Measurements from ENCODE around the gene PIAS1. TPM values are rescaled to one million over a fixed set of nuclear protein-coding genes. Genes with fewer than 3 reads are reported as not detected.

Gene PIAS1
- total RNA-seq, 1 experiment from 2014 or later = 70.7 TPM

DNA sequence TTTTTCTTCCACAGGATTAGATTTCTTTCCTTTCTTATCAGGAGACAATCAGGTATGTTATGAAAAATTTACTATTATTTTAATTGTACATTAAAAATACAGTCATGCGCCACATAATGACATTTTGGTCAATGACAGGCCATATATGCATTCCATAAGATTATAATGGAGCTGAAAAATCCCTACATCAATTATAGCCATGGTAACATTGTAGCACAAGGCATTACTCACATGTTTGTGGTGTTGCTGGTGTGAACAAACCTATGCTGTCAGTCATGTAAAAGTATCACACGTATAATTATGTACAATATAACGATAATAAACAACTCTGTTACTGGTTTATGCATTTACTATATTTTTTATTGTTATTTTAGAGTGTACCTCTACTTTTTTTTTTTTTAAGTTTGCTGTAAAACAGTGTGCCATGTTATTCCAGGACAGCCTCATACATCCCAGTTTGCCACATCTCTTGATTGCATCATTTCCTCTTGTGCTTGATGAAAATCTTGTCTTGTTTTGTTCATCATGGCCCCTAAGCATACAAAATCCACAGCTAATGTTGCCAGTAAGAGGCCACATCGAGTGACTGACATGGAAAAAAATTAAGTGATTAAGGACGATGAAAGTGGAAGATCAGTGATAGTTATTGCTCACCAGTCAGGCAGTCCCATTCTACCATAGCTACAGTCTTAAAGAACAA, 129.7 kb downstream of the PIAS1 start:
- no peak for DNase-seq
- no peaks in the 10 kb centered on the region for H3K4me1 ChIP-seq
- H3K9me3 ChIP-seq (replicated peaks) = no peaks in the 10 kb centered on the region
- H3K27ac ChIP-seq = no peak overlapping the region
- H3K36me3 ChIP-seq = peaks cover 78% of the 10 kb centered on the region
- H3K27me3 ChIP-seq = no peaks in the 10 kb centered on the region
- no peak overlapping the region for H3K4me3 ChIP-seq

DNA sequence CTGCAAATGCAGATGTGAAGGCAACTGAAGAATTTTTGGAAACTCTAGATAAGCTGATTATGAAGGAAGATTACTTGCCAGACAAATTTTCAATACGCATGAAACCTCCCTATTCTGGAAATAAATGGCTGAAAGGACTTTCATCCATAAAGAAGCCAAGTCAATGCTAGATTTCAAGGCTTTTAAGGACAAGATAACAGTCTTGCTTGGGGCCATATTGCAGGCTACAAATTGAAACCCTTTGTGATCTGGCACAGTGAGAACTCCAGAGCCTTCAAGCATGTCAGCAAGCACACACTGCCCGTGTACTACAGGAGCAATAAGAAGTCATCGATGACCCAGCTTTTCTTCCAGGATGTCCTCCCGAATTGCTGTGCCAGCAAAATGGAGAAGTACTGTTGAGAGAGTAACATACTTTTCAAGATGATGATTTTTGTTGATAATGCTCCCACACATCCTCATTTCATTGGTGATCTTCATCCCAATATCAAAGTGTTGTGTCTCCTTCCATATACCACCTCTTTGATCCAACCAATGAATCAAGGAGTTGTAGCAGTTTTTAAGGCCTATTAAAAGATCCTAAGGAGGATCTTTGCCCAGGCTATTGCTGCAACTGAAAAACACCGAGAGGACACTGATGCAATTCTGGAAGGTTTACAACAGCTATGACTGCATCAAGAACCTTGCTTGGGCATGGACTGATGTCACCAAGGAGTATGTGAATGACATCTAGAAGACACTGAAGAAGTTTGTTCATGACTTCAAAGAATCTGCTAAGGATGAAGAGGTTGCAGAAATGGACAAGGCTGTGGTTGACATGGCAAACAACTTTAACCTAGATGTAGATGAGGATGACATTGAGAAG, 130.7 kb downstream of the PIAS1 start:
- no peak for DNase-seq
- no peak overlapping the region for H3K27ac ChIP-seq
- H3K36me3 ChIP-seq = peaks cover 75% of the 10 kb centered on the region
- H3K4me3 ChIP-seq = no peak overlapping the region
- no peaks in the 10 kb centered on the region for H3K4me1 ChIP-seq
- no peaks in the 10 kb centered on the region for H3K9me3 ChIP-seq (replicated peaks)
- H3K27me3 ChIP-seq = no peaks in the 10 kb centered on the region

DNA sequence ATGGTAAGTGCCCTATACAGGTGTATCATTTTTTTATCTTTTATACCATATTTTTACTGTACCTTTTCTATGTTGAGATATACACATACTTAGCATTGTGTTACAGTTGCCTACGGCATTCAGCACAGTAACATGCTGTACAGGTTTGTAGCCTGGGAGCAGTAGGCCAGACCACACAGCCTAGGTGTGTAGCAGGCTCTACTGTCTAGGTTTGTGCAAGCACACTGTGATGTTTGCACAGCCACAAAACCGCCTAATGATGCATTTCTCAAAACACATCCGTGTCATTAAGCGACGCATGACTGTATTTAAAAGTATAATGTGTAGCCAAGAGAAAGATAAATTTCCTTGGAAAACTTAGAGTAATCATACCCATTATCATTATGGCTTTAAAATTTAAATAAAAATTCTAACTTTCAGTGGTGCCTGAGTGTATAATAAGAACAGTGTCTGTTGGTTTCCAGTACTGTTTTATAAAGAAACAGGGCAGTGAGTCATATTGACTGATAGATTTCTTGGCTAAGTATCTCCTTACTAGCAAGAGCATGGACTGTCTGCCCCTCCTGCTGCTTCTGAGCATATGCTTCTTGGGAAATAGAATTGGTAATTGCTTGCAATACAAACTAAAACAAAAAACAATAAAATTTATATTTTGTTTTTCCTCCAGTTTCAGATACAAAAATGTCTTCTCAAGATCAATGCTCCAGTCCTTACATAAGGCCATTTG, 132.7 kb downstream of the PIAS1 start:
- no peak overlapping the region for H3K27ac ChIP-seq
- no peak for DNase-seq
- no peaks in the 10 kb centered on the region; the same call in 1 of the 2 replicates for H3K4me1 ChIP-seq

GRCh38 chr15:68187559-68187958, 133.4 kb downstream of the PIAS1 start:
- Histone ChIP-seq H3K27me3 (no peaks in the 10 kb centered on the region), H3K9me3 (replicated peaks) (no peaks in the 10 kb centered on the region), H3K36me3 (peaks cover 69% of the 10 kb centered on the region), H3K4me3 (no peak overlapping the region), H3K4me1 (no peaks in the 10 kb centered on the region; the same call in 1 of the 2 replicates), H3K27ac (no peak overlapping the region)
- DNase-seq = no peak

More for the DNA sequence above, 132.7 kb downstream of the PIAS1 start:
- Histone ChIP-seq H3K4me3 (no peak overlapping the region), H3K27me3 (no peaks in the 10 kb centered on the region), H3K9me3 (replicated peaks) (no peaks in the 10 kb centered on the region), H3K36me3 (peaks cover 66% of the 10 kb centered on the region)

- DNase-seq = no peak
- Histone ChIP-seq H3K4me3 (no peak overlapping the region), H3K36me3 (peaks cover 70% of the 10 kb centered on the region), H3K4me1 (no peaks in the 10 kb centered on the region; the same call in 1 of the 2 replicates), H3K9me3 (replicated peaks) (no peaks in the 10 kb centered on the region), H3K27ac (no peak overlapping the region), H3K27me3 (no peaks in the 10 kb centered on the region)
Measured at GRCh38 chr15:68188647-68189046, 134.5 kb downstream of the PIAS1 start.

DNA sequence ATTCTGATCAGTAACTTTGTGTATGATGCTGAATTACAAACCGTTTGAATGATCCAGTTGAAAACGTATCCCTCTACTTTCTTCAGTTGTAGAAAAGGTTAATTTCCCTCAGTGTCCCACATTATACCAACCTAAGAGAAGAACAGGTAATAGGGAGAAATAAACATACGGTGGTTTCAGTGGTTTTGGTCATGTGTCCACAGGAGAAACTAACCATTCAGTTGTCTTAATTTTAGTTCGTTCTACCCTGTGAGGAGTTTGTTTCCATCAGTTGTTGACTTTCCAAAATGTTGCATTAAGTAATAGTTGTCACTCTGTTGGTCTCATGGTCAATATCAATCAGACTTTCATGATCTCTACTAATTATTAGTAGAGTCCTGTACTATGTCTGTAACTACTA, 135.9 kb downstream of the PIAS1 start:
- no peak overlapping the region for H3K27ac ChIP-seq
- no peaks in the 10 kb centered on the region; the same call in 1 of the 2 replicates for H3K4me1 ChIP-seq

GRCh38 chr15:68191555-68191954, 137.4 kb downstream of the PIAS1 start:
- DNase-seq = no peak
- Histone ChIP-seq H3K27ac (no peak overlapping the region), H3K4me3 (no peak overlapping the region), H3K4me1 (no peaks in the 10 kb centered on the region; the same call in 1 of the 2 replicates), H3K27me3 (no peaks in the 10 kb centered on the region), H3K36me3 (peaks cover 58% of the 10 kb centered on the region), H3K9me3 (replicated peaks) (no peaks in the 10 kb centered on the region)

More for the DNA sequence above, 135.9 kb downstream of the PIAS1 start:
- Histone ChIP-seq H3K27me3 (no peaks in the 10 kb centered on the region), H3K4me3 (no peak overlapping the region), H3K36me3 (peaks cover 60% of the 10 kb centered on the region), H3K9me3 (replicated peaks) (no peaks in the 10 kb centered on the region)
- DNase-seq = no peak

GRCh38 chr15:68192117-68192516, 138.0 kb downstream of the PIAS1 start:
- H3K9me3 ChIP-seq (replicated peaks) = no peaks in the 10 kb centered on the region
- H3K27me3 ChIP-seq = no peaks in the 10 kb centered on the region
- no peaks in the 10 kb centered on the region; the same call in 1 of the 2 replicates for H3K4me1 ChIP-seq
- peaks cover 52% of the 10 kb centered on the region for H3K36me3 ChIP-seq
- H3K27ac ChIP-seq = no peak overlapping the region
- no peak overlapping the region for H3K4me3 ChIP-seq
- DNase-seq = no peak

DNA sequence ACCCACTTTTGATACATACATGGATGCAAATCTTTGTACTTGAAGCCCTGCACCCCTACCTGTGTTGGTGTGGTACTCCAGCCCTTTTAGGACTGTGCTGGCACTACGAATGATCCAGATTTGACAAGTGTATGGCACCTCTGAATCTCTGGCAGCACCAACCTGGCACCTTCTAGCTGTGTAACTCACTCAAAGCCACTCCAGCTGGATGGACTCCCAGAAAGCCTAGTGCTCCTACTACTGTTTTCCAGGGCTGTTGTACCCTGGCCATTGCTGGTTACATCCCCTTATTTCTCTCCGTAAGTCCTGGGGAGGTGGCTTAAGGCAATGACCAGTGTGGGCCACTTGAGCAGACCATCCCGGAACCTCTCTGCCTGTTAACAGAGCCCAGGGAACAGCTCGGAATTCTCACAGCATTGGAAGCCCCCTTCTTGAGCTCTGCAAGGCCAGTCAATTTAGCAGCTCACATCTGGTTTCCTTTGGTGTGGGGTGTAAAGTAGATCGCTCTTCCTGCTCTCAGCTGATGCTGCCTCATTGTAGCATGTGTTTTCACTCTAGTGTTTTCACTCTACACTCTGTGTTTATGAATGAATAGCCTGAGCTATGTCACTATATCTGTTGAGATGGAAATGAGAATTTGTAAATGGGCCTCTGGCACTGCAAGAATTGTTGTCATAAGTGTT, 138.8 kb downstream of the PIAS1 start:
- Histone ChIP-seq H3K27me3 (no peaks in the 10 kb centered on the region), H3K36me3 (peaks cover 46% of the 10 kb centered on the region), H3K4me1 (no peaks in the 10 kb centered on the region; the same call in 1 of the 2 replicates), H3K27ac (no peak overlapping the region), H3K4me3 (no peak overlapping the region), H3K9me3 (replicated peaks) (no peaks in the 10 kb centered on the region)
- no peak for DNase-seq

GRCh38 chr15:68195336-68196112, 141.4 kb downstream of the PIAS1 start:
- H3K27ac ChIP-seq = no peak overlapping the region
- no peak for DNase-seq
- H3K9me3 ChIP-seq (replicated peaks) = no peaks in the 10 kb centered on the region
- H3K4me3 ChIP-seq = no peak overlapping the region
- no peaks in the 10 kb centered on the region; the same call in 1 of the 2 replicates for H3K4me1 ChIP-seq
- no peaks in the 10 kb centered on the region for H3K27me3 ChIP-seq
- peaks cover 29% of the 10 kb centered on the region for H3K36me3 ChIP-seq

- H3K4me1 ChIP-seq = no peaks in the 10 kb centered on the region
- H3K27ac ChIP-seq = no peak overlapping the region
- no peak for DNase-seq
- H3K36me3 ChIP-seq = peaks cover 28% of the 10 kb centered on the region
- H3K9me3 ChIP-seq (replicated peaks) = no peaks in the 10 kb centered on the region
- H3K27me3 ChIP-seq = no peaks in the 10 kb centered on the region
- no peak overlapping the region for H3K4me3 ChIP-seq
Measured at GRCh38 chr15:68196445-68197169, 142.5 kb downstream of the PIAS1 start.

DNA sequence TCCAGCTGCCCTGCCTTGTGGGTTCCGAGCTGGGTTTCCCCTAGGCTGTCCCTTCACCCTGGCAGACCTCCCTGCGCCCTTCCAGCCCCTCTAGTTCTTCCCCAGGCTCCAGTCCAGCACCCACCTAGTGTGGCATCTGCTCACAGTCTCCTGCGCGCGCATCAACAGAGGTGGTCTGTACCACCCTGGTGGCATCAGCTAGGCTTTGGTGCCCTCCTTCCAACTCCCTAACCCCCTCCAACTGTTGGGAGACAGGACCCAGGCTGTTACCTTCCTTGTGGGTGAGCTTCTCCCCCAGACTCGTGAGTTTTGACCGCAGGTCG, 143.0 kb downstream of the PIAS1 start:
- no peaks in the 10 kb centered on the region for H3K27me3 ChIP-seq
- peaks cover 23% of the 10 kb centered on the region for H3K36me3 ChIP-seq
- H3K9me3 ChIP-seq (replicated peaks) = no peaks in the 10 kb centered on the region
- H3K4me1 ChIP-seq = no peaks in the 10 kb centered on the region
- no peak overlapping the region for H3K27ac ChIP-seq
- DNase-seq = no peak
- H3K4me3 ChIP-seq = no peak overlapping the region

GRCh38 chr15:68197661-68198437, 143.7 kb downstream of the PIAS1 start:
- H3K9me3 ChIP-seq (replicated peaks) = no peaks in the 10 kb centered on the region
- H3K27ac ChIP-seq = no peak overlapping the region
- no peak for DNase-seq
- no peaks in the 10 kb centered on the region for H3K27me3 ChIP-seq
- H3K4me1 ChIP-seq = no peaks in the 10 kb centered on the region
- H3K4me3 ChIP-seq = no peak overlapping the region
- peaks cover 16% of the 10 kb centered on the region for H3K36me3 ChIP-seq
